Testis (tissue), 2 donors: ENCODE measurements around the gene TMEM232.

Source experiments
- POLR2A ChIP-seq: fragments of 450-650 bp; IDR thresholded peaks from one replicate; pipeline ENCODE4 v1.6.1; 2017; ENCODE audit warnings: antibody characterized with exemption, mild to moderate bottlenecking, moderate library complexity
- TF ChIP-seq, protein P1 (sequence below), 3 experiments: fragments of 450-650 bp in 2 of 3; fragments of 200-600 bp in 1 of 3; sonication (generic) in 1 of 3; IDR thresholded peaks; one replicate each; pipeline ENCODE4 v1.5.1; 2016 to 2019; ENCODE audit warnings: antibody characterized with exemption in 3 of 3, mild to moderate bottlenecking in 2 of 3, moderate library complexity in 1 of 3

DNA sequence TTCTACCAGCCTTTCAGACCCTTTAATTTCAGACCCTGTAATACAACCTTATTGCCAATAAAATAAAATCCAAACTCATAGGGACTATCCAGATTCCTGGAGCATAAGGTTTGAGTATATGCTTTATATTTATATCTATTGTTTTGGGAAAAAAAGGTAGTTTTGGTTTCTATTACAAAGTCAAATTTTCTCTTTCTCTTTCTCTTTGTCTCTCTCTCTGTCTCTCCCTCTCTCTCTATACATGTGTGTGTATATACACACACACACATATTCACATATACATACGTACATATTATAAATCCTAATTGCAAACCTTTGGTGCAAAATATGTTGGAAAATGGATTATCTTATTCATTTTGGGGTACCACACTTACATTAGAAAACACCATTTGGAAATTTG, 39.0 kb downstream of the TMEM232 start:
- TF ChIP-seq, protein P1, sequence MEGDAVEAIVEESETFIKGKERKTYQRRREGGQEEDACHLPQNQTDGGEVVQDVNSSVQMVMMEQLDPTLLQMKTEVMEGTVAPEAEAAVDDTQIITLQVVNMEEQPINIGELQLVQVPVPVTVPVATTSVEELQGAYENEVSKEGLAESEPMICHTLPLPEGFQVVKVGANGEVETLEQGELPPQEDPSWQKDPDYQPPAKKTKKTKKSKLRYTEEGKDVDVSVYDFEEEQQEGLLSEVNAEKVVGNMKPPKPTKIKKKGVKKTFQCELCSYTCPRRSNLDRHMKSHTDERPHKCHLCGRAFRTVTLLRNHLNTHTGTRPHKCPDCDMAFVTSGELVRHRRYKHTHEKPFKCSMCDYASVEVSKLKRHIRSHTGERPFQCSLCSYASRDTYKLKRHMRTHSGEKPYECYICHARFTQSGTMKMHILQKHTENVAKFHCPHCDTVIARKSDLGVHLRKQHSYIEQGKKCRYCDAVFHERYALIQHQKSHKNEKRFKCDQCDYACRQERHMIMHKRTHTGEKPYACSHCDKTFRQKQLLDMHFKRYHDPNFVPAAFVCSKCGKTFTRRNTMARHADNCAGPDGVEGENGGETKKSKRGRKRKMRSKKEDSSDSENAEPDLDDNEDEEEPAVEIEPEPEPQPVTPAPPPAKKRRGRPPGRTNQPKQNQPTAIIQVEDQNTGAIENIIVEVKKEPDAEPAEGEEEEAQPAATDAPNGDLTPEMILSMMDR (IDR thresholded peaks at IDR 0.05), result no peak
- no peak for TF ChIP-seq POLR2A
